ENCODE results near the gene TP53I13. TPM values are rescaled to one million over a fixed set of nuclear protein-coding genes. Genes with fewer than 3 reads are reported as not detected.

Gene TP53I13
- total RNA-seq, 1 donor from 2014 or later: 68.4 TPM

GRCh38 chr17:29611351-29612093 lies 43.0 kb downstream of the TP53I13 start:
- Histone ChIP-seq H3K4me3 (ENCODE audit: low read depth, low read length) (no peak overlapping the region), H3K27me3 (ENCODE audit: control insufficient read depth, insufficient read depth, low read length) (peaks cover 10% of the 10 kb centered on the region), H3K36me3 (ENCODE audit: control insufficient read depth, insufficient read depth, low read length) (no peaks in the 10 kb centered on the region)
- no peak for DNase-seq (ENCODE audit: low read depth)
- no peak for TF ChIP-seq CTCF (IDR thresholded peaks at IDR 0.05; ENCODE audit: insufficient read depth, low read length, poor library complexity, severe bottlenecking)

- Histone ChIP-seq H3K27me3 (ENCODE audit: control insufficient read depth, insufficient read depth, low read length) (peaks cover 15% of the 10 kb centered on the region), H3K36me3 (ENCODE audit: control insufficient read depth, insufficient read depth, low read length) (no peaks in the 10 kb centered on the region), H3K4me3 (ENCODE audit: low read depth, low read length) (no peak overlapping the region)
- no peak for DNase-seq (ENCODE audit: low read depth)
- TF ChIP-seq CTCF (IDR thresholded peaks at IDR 0.05; ENCODE audit: insufficient read depth, low read length, poor library complexity, severe bottlenecking): no peak
Observed at GRCh38 chr17:29612094-29612403, 43.5 kb downstream of the TP53I13 start.

- Histone ChIP-seq H3K4me3 (ENCODE audit: low read depth, low read length) (peak overlapping the region; percentile 1), H3K36me3 (ENCODE audit: control insufficient read depth, insufficient read depth, low read length) (no peaks in the 10 kb centered on the region), H3K27me3 (ENCODE audit: control insufficient read depth, insufficient read depth, low read length) (peaks cover 18% of the 10 kb centered on the region)
- no peak for DNase-seq (ENCODE audit: low read depth)
- no peak for TF ChIP-seq CTCF (IDR thresholded peaks at IDR 0.05; ENCODE audit: insufficient read depth, low read length, poor library complexity, severe bottlenecking)
Observed at GRCh38 chr17:29612404-29613280, 44.1 kb downstream of the TP53I13 start.

- no peak for DNase-seq (ENCODE audit: low read depth)
- H3K36me3 ChIP-seq (ENCODE audit: control insufficient read depth, insufficient read depth, low read length): no peaks in the 10 kb centered on the region
- H3K27me3 ChIP-seq (ENCODE audit: control insufficient read depth, insufficient read depth, low read length): peaks cover 20% of the 10 kb centered on the region
- H3K4me3 ChIP-seq (ENCODE audit: low read depth, low read length): peak overlapping the region; percentile 1
- peak; percentile 56 for TF ChIP-seq CTCF (IDR thresholded peaks at IDR 0.05; ENCODE audit: insufficient read depth, low read length, poor library complexity, severe bottlenecking)
Observed at GRCh38 chr17:29613352-29613837, 44.9 kb downstream of the TP53I13 start.

GRCh38 chr17:29613856-29614255 lies 45.4 kb downstream of the TP53I13 start:
- H3K36me3 ChIP-seq (ENCODE audit: control insufficient read depth, insufficient read depth, low read length): no peaks in the 10 kb centered on the region

More at GRCh38 chr17:29613856-29614255, 45.4 kb downstream of the TP53I13 start:
- H3K4me3 ChIP-seq (ENCODE audit: low read depth, low read length): no peak overlapping the region
- H3K27me3 ChIP-seq (ENCODE audit: control insufficient read depth, insufficient read depth, low read length): peaks cover 20% of the 10 kb centered on the region
- DNase-seq (ENCODE audit: low read depth): no peak
- TF ChIP-seq CTCF (IDR thresholded peaks at IDR 0.05; ENCODE audit: insufficient read depth, low read length, poor library complexity, severe bottlenecking): no peak
